GM12874 (cell line): ENCODE results near the gene PGC.

Experiments used
- TF ChIP-seq, protein P1 (sequence below): IDR thresholded peaks from 2 replicates; pipeline ENCODE4 v1.5.1; 2011; ENCODE audit warnings: low read depth, mild to moderate bottlenecking, control low read depth, low read length, moderate library complexity; ENCODE audit not compliant: insufficient read depth

PGC gene

DNA sequence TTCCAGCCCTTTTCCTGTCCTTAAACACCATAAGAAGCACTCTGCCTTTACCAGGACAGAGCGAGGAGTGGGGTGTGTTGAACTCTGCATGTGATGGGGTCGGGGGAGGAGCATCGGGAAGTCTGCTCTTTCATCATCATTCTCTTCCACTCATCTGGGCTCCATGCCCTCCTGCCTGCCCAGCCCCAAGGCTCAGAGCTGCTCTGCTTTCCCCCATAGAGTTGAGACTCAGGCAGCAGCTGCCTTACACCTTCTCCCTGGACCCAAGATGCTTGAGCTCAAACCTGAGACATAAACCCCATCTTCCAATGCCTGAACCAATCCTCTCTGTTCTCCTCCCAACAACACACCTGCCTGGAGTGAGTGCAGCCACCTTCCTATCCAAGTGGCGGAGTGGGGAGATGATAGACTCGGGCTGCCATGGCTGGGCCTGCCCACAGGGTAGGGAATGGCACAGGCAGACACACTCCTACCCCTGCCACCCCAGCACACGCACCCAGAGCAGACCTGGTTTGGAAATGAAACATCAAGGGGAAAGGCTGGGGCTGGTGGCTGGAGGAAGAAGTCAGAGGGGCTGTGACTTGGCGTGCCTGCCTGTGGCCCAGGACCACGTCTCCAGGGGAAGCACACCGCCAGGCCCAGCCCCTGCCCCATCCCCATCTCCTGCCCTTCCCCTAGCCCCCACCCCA lies 40.2 kb downstream of the PGC start:
- TF ChIP-seq, protein P1, sequence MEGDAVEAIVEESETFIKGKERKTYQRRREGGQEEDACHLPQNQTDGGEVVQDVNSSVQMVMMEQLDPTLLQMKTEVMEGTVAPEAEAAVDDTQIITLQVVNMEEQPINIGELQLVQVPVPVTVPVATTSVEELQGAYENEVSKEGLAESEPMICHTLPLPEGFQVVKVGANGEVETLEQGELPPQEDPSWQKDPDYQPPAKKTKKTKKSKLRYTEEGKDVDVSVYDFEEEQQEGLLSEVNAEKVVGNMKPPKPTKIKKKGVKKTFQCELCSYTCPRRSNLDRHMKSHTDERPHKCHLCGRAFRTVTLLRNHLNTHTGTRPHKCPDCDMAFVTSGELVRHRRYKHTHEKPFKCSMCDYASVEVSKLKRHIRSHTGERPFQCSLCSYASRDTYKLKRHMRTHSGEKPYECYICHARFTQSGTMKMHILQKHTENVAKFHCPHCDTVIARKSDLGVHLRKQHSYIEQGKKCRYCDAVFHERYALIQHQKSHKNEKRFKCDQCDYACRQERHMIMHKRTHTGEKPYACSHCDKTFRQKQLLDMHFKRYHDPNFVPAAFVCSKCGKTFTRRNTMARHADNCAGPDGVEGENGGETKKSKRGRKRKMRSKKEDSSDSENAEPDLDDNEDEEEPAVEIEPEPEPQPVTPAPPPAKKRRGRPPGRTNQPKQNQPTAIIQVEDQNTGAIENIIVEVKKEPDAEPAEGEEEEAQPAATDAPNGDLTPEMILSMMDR = no peak

DNA sequence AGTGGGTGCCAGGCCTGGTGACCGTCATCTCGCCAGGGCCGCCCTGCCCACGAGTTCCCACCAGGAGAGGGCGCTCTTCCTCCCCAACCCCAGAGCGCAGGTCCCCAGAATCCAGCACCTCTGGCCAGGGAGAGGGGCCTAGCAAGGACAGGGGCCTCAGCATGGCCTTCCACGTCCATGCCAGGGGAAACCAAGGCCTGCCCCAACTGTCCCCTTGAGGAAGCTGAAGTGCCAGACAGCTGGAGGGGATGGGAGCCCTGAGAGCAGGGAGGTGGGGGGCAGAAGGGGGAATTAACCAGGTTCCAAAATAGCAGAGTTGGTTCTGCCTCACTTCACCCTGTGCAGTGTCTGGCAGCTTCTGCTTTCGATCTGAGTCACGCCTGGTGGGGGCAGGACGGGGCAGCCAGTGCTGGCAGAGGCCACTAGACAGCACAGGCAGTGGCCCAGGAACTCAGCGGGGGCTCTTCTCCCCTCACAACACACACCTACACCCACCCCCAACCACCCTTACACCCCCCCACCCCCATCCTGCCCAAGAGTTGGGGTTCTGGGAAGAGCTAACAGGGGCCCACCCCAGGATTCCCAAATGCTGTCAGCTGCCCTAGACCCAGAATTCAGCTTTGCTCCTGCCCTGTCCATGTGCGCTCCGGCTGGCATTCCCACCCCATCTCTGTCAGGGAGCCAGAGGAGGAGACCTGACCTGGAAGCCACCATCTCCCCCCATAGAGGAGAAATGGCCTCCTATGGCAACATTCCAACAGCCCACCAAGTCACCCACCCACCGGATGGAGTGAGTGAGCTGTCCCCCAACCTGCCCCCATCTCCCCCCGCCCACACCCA lies 41.0 kb downstream of the PGC start:
- TF ChIP-seq, protein P1 = peak; percentile 97

DNA sequence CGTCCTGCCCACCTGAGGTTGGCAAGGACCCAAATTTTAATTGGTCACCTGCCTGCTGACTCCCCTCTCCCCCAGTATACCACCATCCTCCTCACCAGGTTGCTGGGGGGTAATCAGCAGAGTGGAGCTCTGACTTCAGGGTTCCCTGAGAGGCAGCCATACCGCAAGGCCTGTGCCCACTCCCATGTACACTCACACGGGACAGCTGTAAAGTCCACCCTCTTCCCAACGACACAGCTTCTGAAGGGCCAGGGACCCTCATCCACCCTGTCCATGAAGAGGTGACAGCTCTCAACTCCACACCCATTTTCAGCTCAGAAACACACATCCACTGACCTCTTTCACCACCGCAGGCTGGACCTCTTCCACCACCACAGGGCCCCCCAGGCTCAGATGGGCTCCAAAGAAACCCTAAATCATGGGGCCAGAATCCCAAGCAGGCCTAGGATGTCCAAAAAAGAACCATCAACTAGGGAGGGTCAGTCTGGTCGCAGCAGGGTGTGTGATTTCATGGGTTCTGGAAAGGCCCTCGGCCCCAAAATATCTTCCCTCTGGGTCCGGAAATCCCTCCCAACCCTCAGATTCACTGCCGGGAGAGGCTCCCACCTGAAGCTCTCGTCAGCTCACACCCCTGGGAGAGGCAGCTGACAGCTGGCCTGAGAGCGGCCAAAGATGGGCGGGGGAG lies 41.7 kb downstream of the PGC start:
- TF ChIP-seq, protein P1 = no peak

DNA sequence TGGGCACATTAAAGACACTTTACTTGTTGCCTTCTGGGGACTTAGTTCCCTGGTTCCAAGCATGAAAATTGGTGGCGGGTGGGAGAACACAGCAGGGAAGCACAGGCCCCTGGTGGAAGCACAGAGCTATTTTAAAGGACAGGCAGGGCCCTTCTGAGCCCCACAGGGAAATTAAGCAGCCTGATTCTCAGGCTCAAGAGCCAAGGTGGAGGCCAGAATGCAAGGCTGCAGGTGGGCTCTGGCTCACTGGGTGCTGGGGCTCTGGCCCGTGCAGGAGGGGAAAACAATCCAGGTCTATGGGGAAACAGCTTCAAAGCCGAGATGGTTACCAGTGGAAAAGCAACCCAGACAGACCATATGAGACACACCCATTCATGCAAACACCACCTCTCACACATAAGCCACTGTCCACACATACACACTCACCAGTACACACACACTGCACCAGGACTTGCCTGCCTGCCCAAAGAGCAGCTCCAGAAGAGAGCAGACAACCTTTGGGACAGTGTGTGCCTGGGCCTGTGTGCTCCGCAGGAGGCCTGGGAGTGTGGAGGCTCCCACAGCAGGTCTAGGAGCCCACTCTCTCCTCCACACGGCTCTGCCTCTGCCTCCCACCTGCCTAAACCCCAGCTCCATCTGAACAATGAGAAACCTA lies 42.4 kb downstream of the PGC start:
- TF ChIP-seq, protein P1 = no peak

DNA sequence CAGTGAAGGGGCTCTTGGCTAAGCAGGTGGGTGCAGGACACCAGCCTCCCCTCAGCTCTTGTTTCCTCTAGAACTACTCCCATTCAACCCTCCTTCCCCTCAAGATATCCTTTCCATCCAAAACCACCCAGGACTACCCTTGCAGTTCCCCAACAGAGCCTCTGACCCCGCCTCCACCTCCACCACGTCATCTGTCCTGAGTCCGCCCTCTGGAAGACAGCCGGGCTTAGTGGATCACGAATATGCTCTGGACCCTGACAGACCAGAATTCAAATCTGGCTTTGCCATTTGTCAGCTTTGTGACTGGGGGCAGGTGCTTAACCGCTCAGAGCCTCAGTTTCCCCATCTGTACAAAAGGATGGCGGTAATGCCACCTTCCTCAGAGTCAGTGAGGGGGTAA lies 43.2 kb downstream of the PGC start:
- TF ChIP-seq, protein P1 = no peak

DNA sequence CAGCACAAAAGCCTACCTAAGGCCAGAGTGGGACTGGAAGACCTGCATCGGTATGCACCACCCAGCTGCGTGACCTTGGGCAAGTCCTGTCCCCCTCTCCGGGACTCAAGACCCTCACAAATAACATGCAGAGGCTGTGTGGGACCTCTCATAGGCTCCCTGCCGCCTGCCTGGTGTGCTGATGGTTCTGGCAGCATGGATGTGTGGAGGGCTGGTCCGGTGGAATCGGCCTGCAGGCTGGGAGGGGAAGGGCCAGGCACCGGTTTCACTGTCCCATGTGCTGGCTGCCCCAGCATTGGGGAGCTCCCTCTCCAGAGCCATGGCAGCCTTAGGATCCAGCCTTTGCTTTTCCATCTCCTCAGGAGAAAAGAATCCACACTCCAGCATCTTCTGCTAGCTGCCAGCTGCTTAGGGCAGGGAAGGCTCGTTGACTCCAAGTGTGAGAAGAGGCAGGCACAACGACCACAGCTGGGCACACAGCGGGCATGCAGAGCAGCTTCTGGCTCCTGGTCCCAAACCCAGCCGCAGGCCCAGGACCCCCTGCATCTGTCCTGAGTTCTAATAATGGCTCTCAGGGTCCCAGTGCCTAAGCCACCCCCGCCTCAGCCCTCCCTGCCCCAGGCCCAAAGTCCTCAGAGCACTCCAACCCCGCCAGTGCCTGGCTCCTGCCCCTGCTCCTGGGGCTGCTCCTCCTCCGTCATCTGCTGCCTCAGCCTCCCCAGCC lies 44.3 kb downstream of the PGC start:
- TF ChIP-seq, protein P1 = no peak
